OCI-LY3 (cell line): ENCODE measurements around the gene FLNB.
"Not testable (repeated sequence)": the region's sequence is repeated elsewhere in the genome, so short reads cannot be mapped to it uniquely, and the experiment has no call there.

Experiments used
- H2AFZ ChIP-seq: fragments of 200-600, 300-600 bp; shearing (Covaris generic); 2 replicates; pipeline ENCODE4 v1.6.0; 2014; ENCODE audit warnings: antibody characterized with exemption, low read depth, low read length
- H3K27ac ChIP-seq: fragments of 200-600, 300-600 bp; sonication (generic); 2 replicates; pipeline ENCODE4 v1.5.1; 2014; ENCODE audit warnings: mild to moderate bottlenecking, low read length, moderate library complexity, mixed read lengths
- H3K27me3 ChIP-seq: fragments of 200-600, 300-600 bp; sonication (generic); 2 replicates; pipeline ENCODE4 v1.6.1; 2014; ENCODE audit warnings: low read depth, low read length, mixed read lengths
- H3K36me3 ChIP-seq: fragments of 200-600, 300-600 bp; sonication (generic); replicated peaks from 2 replicates; pipeline ENCODE3; 2014; ENCODE audit warnings: low read depth, low read length, mixed read lengths
- H3K4me1 ChIP-seq: fragments of 300-600, 200-600 bp; sonication (generic); 2 replicates; pipeline ENCODE4 v1.6.1; 2014; ENCODE audit warnings: low read length, mixed read lengths
- H3K4me2 ChIP-seq: fragments of 200-600, 300-600 bp; sonication (generic); 2 replicates; pipeline ENCODE4 v1.6.1; 2014; ENCODE audit warnings: low read length, mixed read lengths
- H3K4me3 ChIP-seq: fragments of 300-600, 200-600 bp; sonication (generic); 2 replicates; pipeline ENCODE4 v1.5.1; 2014; ENCODE audit warnings: antibody characterized with exemption, mild to moderate bottlenecking, low read length, moderate library complexity
- H3K79me2 ChIP-seq: fragments of 300-600, 200-600 bp; shearing (Covaris generic); 2 replicates; pipeline ENCODE4 v1.6.1; 2014; ENCODE audit warnings: mild to moderate bottlenecking, low read length, mixed read lengths
- H3K9ac ChIP-seq: fragments of 300-600, 200-600 bp; shearing (Covaris generic); 2 replicates; pipeline ENCODE4 v1.6.0; 2014; ENCODE audit warnings: mild to moderate bottlenecking, low read length, moderate library complexity
- H3K9me3 ChIP-seq: fragments of 200-600, 300-600 bp; shearing (Covaris generic); 2 replicates; pipeline ENCODE4 v1.6.1; 2014; ENCODE audit warnings: low read length, mixed read lengths; ENCODE audit not compliant: insufficient read depth
- H4K20me1 ChIP-seq: fragments of 200-600, 300-600 bp; sonication (generic); 2 replicates; pipeline ENCODE4 v1.6.1; 2016; ENCODE audit warnings: low read length, mixed read lengths; ENCODE audit not compliant: insufficient read depth
- CTCF ChIP-seq: fragments of 200-600, 300-600 bp; sonication (generic); IDR thresholded peaks from 2 replicates; pipeline ENCODE4 v1.5.1; 2014; ENCODE audit warnings: antibody characterized with exemption, low read length, low read depth
- EZH2phosphoT487 ChIP-seq: fragments of 200-600 bp; shearing (Covaris generic); IDR thresholded peaks from 2 replicates; pipeline ENCODE4 v1.6.1; 2018; ENCODE audit warnings: antibody characterized with exemption, mixed run types, low read depth

The FLNB gene

GRCh38 chr3:58055314-58055713 lies 47.1 kb downstream of the FLNB start:
- H3K4me2 ChIP-seq, result no peak overlapping the region
- TF ChIP-seq EZH2phosphoT487 (no peak), CTCF (no peak)
- no peak overlapping the region for H3K27ac ChIP-seq
- H3K4me1 ChIP-seq, result no peaks in the 10 kb centered on the region
- no peaks in the 10 kb centered on the region for H3K9me3 ChIP-seq
- H3K4me3 ChIP-seq, result no peak overlapping the region
- H3K9ac ChIP-seq, result no peak overlapping the region
- H3K36me3 ChIP-seq, result no peaks in the 10 kb centered on the region
- H3K27me3 ChIP-seq, result no peaks in the 10 kb centered on the region
- no peaks in the 10 kb centered on the region for H3K79me2 ChIP-seq
- H4K20me1 ChIP-seq, result no peaks in the 10 kb centered on the region
- H2AFZ ChIP-seq, result no peak overlapping the region

GRCh38 chr3:58055891-58056290 lies 47.7 kb downstream of the FLNB start:
- not testable (repeated sequence) for H3K4me3 ChIP-seq, H3K4me1 ChIP-seq, H3K27ac ChIP-seq, H3K36me3 ChIP-seq, H3K4me2 ChIP-seq, H4K20me1 ChIP-seq, H3K27me3 ChIP-seq, H3K9me3 ChIP-seq, H3K9ac ChIP-seq, H3K79me2 ChIP-seq, H2AFZ ChIP-seq

- H4K20me1 ChIP-seq, result no peaks in the 10 kb centered on the region
- no peak overlapping the region for H3K4me3 ChIP-seq
- H3K27me3 ChIP-seq, result no peaks in the 10 kb centered on the region
- no peak overlapping the region for H2AFZ ChIP-seq
- no peak overlapping the region for H3K9ac ChIP-seq
- no peaks in the 10 kb centered on the region for H3K36me3 ChIP-seq
- H3K79me2 ChIP-seq, result no peaks in the 10 kb centered on the region
- H3K4me2 ChIP-seq, result no peak overlapping the region
- no peak for TF ChIP-seq CTCF
- no peak for TF ChIP-seq EZH2phosphoT487
- no peak overlapping the region for H3K27ac ChIP-seq
- H3K4me1 ChIP-seq, result no peaks in the 10 kb centered on the region
- no peaks in the 10 kb centered on the region for H3K9me3 ChIP-seq
Observed at GRCh38 chr3:58058361-58059263, 50.4 kb downstream of the FLNB start.

GRCh38 chr3:58059349-58060321 lies 51.4 kb downstream of the FLNB start:
- Histone ChIP-seq H3K36me3 (no peaks in the 10 kb centered on the region), H3K9me3 (no peaks in the 10 kb centered on the region), H3K4me1 (no peaks in the 10 kb centered on the region), H4K20me1 (no peaks in the 10 kb centered on the region), H3K79me2 (no peaks in the 10 kb centered on the region), H3K4me2 (no peak overlapping the region), H2AFZ (no peak overlapping the region), H3K27ac (no peak overlapping the region), H3K9ac (no peak overlapping the region), H3K27me3 (no peaks in the 10 kb centered on the region), H3K4me3 (no peak overlapping the region)
- no peak for TF ChIP-seq EZH2phosphoT487
- no peak for TF ChIP-seq CTCF
